Liver (tissue), 3 donors: ENCODE measurements around the gene RAD51B.

Source experiments
- CTCF ChIP-seq: fragments of 150-350 bp; IDR thresholded peaks from 2 replicates; pipeline ENCODE4 v1.5.1; 2017; ENCODE audit warnings: improper control_type of control experiment, low read depth, low read length; ENCODE audit not compliant: missing input control
- SP1 ChIP-seq: IDR thresholded peaks from 2 replicates; pipeline ENCODE4 v1.6.1; 2018; ENCODE audit warnings: antibody characterized with exemption, mild to moderate bottlenecking
- TAF1 ChIP-seq: conservative IDR thresholded peaks from 2 replicates; pipeline ENCODE4 v1.6.1; 2016; ENCODE audit warnings: antibody characterized with exemption, mild to moderate bottlenecking
- donor health status: healthy.
- donor health status: healthy.

DNA sequence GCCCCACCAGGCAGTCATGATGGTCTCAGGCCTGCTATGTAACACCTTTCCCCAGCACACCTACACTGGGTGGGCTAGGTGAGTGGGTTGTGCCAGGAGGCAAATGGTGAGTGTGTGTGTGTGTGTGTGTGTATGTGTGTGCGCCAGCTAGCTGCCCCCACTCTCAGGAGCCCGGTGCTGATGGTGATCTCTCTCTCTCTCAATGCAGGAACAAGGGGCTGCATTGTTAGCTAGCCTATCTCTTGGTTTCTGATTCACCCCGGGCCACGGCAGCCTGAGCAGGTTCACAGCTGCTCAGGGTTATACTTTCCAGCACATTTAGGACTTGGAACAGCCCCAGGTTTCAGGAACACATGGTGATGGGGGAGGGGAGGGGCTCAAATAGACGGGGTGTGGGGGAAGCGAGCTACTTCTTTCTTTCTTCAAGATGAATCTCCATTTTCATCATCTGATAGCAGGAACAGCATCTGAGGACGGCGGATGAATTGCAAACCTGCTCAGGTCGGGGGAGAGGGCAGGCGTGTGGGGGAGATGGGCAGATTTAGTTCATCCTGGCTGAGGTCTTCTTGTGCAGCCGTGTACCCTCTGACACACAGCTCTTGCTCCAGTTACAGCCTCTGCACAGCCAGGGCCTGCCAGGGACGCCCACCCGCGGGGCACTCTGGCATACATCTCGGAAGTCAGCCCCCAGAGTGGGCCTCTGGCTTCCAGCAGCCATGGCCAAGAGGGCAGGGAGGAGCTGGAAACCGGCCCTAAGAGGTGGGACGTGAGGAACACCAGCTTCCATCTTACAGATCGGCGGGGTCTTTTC, 835.6 kb downstream of the RAD51B start:
- no peak for TF ChIP-seq CTCF
- no peak for TF ChIP-seq SP1
- TF ChIP-seq TAF1, result no peak
